IPS-15b (cell line): ENCODE data around the gene HLA-DOB.

Source experiments
- H3K27me3 ChIP-seq: one replicate; pipeline ENCODE4 v1.6.1; 2013; ENCODE audit warnings: low read length; ENCODE audit not compliant: control insufficient read depth, insufficient read depth
- H3K36me3 ChIP-seq: one replicate; pipeline ENCODE4 v1.6.1; 2013; ENCODE audit warnings: low read length; ENCODE audit not compliant: control insufficient read depth, insufficient read depth
- H3K4me1 ChIP-seq: one replicate; pipeline ENCODE4 v1.6.1; 2013; ENCODE audit warnings: mild to moderate bottlenecking, low read length; ENCODE audit not compliant: control insufficient read depth, insufficient read depth
- H3K4me3 ChIP-seq: one replicate; pipeline ENCODE4 v1.5.1; 2013; ENCODE audit warnings: low read depth, low read length
- H3K9ac ChIP-seq: one replicate; pipeline ENCODE4 v1.6.1; 2013; ENCODE audit warnings: low read depth, mild to moderate bottlenecking, low read length
- H3K9me3 ChIP-seq: one replicate; pipeline ENCODE4 v1.6.1; 2013; ENCODE audit warnings: mild to moderate bottlenecking, low read length; ENCODE audit not compliant: control insufficient read depth, insufficient read depth

The HLA-DOB gene

DNA sequence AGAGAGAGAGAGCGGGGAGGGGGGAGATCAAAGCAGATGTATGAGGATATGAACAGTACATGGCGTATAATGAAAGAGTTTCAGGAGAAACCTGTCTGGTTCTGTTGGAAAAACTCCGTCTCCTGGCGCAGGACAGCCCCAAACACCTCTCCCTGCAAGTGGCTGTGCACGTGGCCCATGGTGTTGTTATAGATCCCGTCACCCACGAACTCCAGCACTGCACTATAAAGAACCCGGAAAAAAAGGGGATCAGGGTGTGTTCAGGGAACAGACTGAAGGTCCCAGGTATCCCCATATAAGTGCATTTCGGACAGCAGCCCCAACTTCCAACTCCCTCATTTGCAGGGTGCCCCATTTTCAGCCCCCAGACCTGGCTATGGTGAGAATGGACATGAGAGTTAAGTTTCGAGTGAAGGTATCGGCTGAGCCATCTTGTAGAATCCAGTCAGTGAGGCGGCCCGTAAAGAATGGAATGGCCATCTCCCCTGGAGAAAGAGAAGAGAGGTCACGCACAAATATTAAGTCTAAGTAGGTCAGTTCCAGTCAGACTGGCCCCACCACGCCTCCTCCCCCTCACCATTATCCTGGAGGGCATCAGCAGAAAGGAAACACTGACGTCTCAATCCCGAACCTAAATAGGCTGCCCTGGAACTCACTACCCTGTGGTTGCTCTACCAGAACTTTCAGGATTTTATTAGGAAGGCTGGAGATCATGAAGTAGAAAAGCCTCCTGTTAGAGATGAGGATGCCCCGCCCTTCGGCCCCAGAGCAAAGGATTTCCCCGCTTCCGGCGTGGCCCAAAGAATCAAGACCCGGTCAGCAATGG is 35.4 kb upstream of the HLA-DOB start:
- peak overlapping the region; percentile 19 for H3K9ac ChIP-seq
- H3K9me3 ChIP-seq = no peaks in the 10 kb centered on the region
- peaks cover 5% of the 10 kb centered on the region for H3K4me1 ChIP-seq
- peaks cover 2% of the 10 kb centered on the region for H3K36me3 ChIP-seq
- H3K4me3 ChIP-seq = peak overlapping the region; percentile 88
- H3K27me3 ChIP-seq = peaks cover 46% of the 10 kb centered on the region

- Histone ChIP-seq H3K9me3 (no peaks in the 10 kb centered on the region), H3K27me3 (peaks cover 40% of the 10 kb centered on the region), H3K36me3 (peaks cover 2% of the 10 kb centered on the region), H3K4me1 (peaks cover 5% of the 10 kb centered on the region), H3K9ac (no peak overlapping the region), H3K4me3 (no peak overlapping the region)
Observed at GRCh38 chr6:32851025-32851424, 34.2 kb upstream of the HLA-DOB start.

DNA sequence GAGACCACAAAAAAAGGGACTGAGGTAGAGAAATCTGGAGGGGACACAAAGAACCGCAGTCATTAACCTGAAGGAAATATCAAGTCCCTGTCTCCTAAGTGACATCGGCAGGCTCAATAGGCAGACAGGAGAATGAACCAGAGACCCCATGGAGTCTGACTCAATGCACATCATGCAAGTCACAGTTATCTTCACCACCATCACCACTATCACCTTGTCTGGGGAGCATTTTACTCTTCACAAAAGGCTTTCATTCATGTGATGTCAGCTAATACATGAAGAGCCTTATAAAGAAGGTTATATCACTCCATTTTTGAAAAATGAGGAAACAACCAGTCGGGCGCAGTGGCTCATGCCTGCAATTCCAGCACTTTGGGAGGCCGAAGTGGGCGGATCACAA is 32.3 kb upstream of the HLA-DOB start:
- H3K4me1 ChIP-seq = peaks cover 7% of the 10 kb centered on the region
- no peak overlapping the region for H3K4me3 ChIP-seq
- H3K9ac ChIP-seq = no peak overlapping the region
- H3K36me3 ChIP-seq = peaks cover 2% of the 10 kb centered on the region
- H3K9me3 ChIP-seq = no peaks in the 10 kb centered on the region
- peaks cover 24% of the 10 kb centered on the region for H3K27me3 ChIP-seq

GRCh38 chr6:32847795-32848194 is 31.0 kb upstream of the HLA-DOB start:
- H3K4me1 ChIP-seq = peaks cover 7% of the 10 kb centered on the region
- peaks cover 2% of the 10 kb centered on the region for H3K36me3 ChIP-seq
- H3K4me3 ChIP-seq = no peak overlapping the region
- no peak overlapping the region for H3K9ac ChIP-seq
- no peaks in the 10 kb centered on the region for H3K9me3 ChIP-seq
- H3K27me3 ChIP-seq = peaks cover 28% of the 10 kb centered on the region

- H3K4me3 ChIP-seq = no peak overlapping the region
- H3K9ac ChIP-seq = no peak overlapping the region
- H3K27me3 ChIP-seq = peaks cover 26% of the 10 kb centered on the region
- H3K36me3 ChIP-seq = peaks cover 2% of the 10 kb centered on the region
- H3K4me1 ChIP-seq = peaks cover 2% of the 10 kb centered on the region
- no peaks in the 10 kb centered on the region for H3K9me3 ChIP-seq
Observed at GRCh38 chr6:32847004-32847403, 30.2 kb upstream of the HLA-DOB start.

GRCh38 chr6:32845384-32845884 is 28.6 kb upstream of the HLA-DOB start:
- peaks cover 2% of the 10 kb centered on the region for H3K4me1 ChIP-seq
- H3K4me3 ChIP-seq = no peak overlapping the region
- peaks cover 17% of the 10 kb centered on the region for H3K27me3 ChIP-seq
- H3K36me3 ChIP-seq = peaks cover 2% of the 10 kb centered on the region
- no peak overlapping the region for H3K9ac ChIP-seq
- no peaks in the 10 kb centered on the region for H3K9me3 ChIP-seq

- peaks cover 2% of the 10 kb centered on the region for H3K36me3 ChIP-seq
- H3K27me3 ChIP-seq = peaks cover 17% of the 10 kb centered on the region
- no peaks in the 10 kb centered on the region for H3K9me3 ChIP-seq
- peaks cover 2% of the 10 kb centered on the region for H3K4me1 ChIP-seq
- peak overlapping the region; percentile 98 for H3K4me3 ChIP-seq
- no peak overlapping the region for H3K9ac ChIP-seq
Observed at GRCh38 chr6:32844839-32845383, 28.1 kb upstream of the HLA-DOB start.

- Histone ChIP-seq H3K4me3 (peak within 1 kb of the TSS; percentile 98), H3K9me3 (no peaks in the 10 kb centered on the region), H3K9ac (peak within 1 kb of the TSS; percentile 54), H3K36me3 (peaks cover 2% of the 10 kb centered on the region), H3K4me1 (peaks cover 2% of the 10 kb centered on the region), H3K27me3 (peaks cover 17% of the 10 kb centered on the region)
Observed at GRCh38 chr6:32843979-32844838, 27.4 kb upstream of the HLA-DOB start, which contains the start of gene PSMB8. PSMB8 (minus strand) TSS chr6:32844047; CDS start chr6:32843996, 51 bp downstream.

DNA sequence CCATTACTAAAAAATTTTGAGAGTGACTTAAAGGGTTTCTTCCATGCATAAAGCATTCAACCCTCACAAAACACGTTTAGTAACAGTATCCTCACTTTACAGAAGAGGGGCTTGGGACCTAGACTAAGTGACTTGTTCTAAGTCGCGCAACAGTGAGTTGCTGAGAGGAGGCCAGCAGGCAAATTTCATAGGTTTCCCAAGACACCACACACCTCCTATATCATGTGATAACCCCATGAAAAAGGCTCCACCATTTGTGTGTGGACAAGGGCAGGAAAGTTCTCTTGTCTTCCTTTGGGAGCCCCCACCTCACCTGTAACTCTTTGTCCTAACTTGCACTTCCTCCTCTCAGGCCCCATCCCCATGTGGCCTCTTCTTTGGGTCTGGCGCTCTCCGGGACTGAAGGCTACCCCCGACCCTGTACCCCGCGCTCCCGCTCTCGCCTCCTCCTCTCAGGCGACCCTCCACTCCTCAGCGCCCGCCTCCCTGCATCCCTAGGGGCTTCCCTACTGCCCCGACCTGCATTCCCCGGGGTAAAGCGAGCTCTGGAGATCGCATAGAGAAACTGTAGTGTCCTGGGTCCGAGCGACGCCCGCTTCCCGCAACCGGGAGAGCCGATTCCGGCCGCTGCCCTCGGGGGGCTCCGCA is 26.7 kb upstream of the HLA-DOB start:
- peaks cover 2% of the 10 kb centered on the region for H3K36me3 ChIP-seq
- no peaks in the 10 kb centered on the region for H3K9me3 ChIP-seq
- H3K4me3 ChIP-seq = peak overlapping the region; percentile 98
- H3K27me3 ChIP-seq = peaks cover 17% of the 10 kb centered on the region
- peak overlapping the region; percentile 54 for H3K9ac ChIP-seq
- peaks cover 2% of the 10 kb centered on the region for H3K4me1 ChIP-seq

DNA sequence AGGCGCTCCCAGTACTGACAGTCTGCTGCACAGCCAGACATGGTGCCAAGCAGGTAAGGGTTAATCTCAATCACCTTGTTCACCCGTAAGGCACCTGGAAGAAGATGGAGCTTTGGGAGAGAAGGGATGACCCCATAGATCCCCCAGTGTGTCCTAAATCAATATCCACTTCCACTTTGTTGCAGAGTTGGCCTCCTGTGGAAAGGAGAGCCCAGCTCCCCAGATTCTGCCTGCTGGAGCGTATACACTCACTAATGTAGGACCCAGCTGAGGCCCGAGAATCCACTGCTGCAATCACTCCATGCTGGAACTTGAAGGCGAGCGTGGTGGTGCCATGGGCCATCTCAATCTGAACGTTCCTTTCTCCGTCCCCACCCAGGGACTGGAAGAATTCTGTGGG is 25.9 kb upstream of the HLA-DOB start:
- H3K9ac ChIP-seq = no peak overlapping the region
- H3K4me3 ChIP-seq = no peak overlapping the region
- H3K36me3 ChIP-seq = no peaks in the 10 kb centered on the region
- peaks cover 17% of the 10 kb centered on the region for H3K27me3 ChIP-seq
- H3K9me3 ChIP-seq = no peaks in the 10 kb centered on the region
- H3K4me1 ChIP-seq = peaks cover 2% of the 10 kb centered on the region

DNA sequence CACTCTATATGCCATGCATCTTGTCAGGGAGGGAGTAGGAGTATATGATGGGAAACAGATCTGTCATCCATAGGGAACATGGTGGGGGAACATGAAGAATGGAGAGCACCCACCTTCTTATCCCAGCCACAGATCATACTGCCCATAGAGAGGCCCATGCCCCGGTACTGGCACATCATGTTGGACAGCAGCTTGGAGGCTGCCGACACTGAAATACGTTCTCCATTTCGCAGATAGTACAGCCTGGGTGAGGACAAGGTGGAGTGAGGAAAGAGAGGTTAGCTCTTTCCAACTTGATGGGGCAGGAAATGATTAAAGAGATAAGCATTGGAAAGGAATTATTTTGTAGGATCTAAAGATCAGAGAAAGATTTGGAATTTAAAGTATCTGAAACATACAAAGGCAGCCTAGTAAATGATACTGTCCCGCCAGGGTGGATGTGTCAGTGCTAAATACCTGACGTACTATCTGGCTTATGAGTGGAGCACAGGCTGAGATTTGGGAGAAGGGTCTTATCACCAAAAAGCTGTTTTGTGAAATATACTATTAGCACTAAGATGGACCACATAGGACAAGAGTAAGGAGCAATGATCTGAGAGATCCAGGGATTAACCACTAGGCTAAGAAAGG is 25.3 kb upstream of the HLA-DOB start:
- H3K27me3 ChIP-seq = peaks cover 17% of the 10 kb centered on the region
- H3K4me1 ChIP-seq = peaks cover 2% of the 10 kb centered on the region

More for the DNA sequence above, 25.3 kb upstream of the HLA-DOB start:
- Histone ChIP-seq H3K4me3 (no peak overlapping the region), H3K9me3 (no peaks in the 10 kb centered on the region), H3K9ac (no peak overlapping the region), H3K36me3 (no peaks in the 10 kb centered on the region)
